Neural progenitor cell (in vitro differentiated cells): ENCODE measurements around the gene SLC26A8. TPM values are rescaled to one million over a fixed set of nuclear protein-coding genes. Genes with fewer than 3 reads are reported as not detected.

Source experiments
- DNase-seq: peaks from one replicate; pipeline ENCODE4 v3.0.0-alpha.2; 2016; ENCODE audit warnings: low spot score
- H2AFZ ChIP-seq: fragments of 200-600 bp; sonication (generic); replicated peaks from 2 replicates; pipeline ENCODE4 v1.6.1; 2016; ENCODE audit warnings: antibody characterized with exemption
- H3F3A ChIP-seq: fragments of 200-600 bp; sonication (generic); 2 replicates; pipeline ENCODE4 v1.6.1; 2016; ENCODE audit warnings: antibody characterized with exemption, low read depth
- H3K27ac ChIP-seq: fragments of 200-600 bp; sonication (generic); 2 replicates; pipeline ENCODE4 v1.5.1; 2016; ENCODE audit warnings: mild to moderate bottlenecking
- H3K27me3 ChIP-seq: fragments of 200-600 bp; sonication (generic); 2 replicates; pipeline ENCODE4 v1.6.1; 2016; ENCODE audit warnings: mild to moderate bottlenecking, moderate library complexity
- H3K36me3 ChIP-seq: fragments of 200-600 bp; sonication (generic); 2 replicates; pipeline ENCODE4 v1.5.1; 2016
- H3K4me1 ChIP-seq: fragments of 200-600 bp; sonication (generic); 2 replicates; pipeline ENCODE4 v1.6.1; 2016; ENCODE audit warnings: mixed run types
- H3K4me2 ChIP-seq: fragments of 200-600 bp; sonication (generic); 2 replicates; pipeline ENCODE4 v1.6.1; 2016
- H3K4me3 ChIP-seq: fragments of 200-600 bp; sonication (generic); 2 replicates; pipeline ENCODE4 v1.5.1; 2016
- H3K79me2 ChIP-seq: fragments of 200-600 bp; sonication (generic); 2 replicates; pipeline ENCODE4 v1.6.1; 2016; ENCODE audit warnings: low read depth
- H3K9ac ChIP-seq: fragments of 200-600 bp; sonication (generic); 2 replicates; pipeline ENCODE4 v1.6.1; 2016
- H3K9me3 ChIP-seq: fragments of 200-600 bp; sonication (generic); 2 replicates; pipeline ENCODE4 v1.5.1; 2016; ENCODE audit warnings: low read depth
- H4K20me1 ChIP-seq: fragments of 200-600 bp; sonication (generic); 2 replicates; pipeline ENCODE4 v1.6.1; 2016; ENCODE audit warnings: low read depth
- H3K27ac Mint-ChIP-seq: 3 replicates; pipeline ENCODE4 v1.8.0; 2021; ENCODE audit warnings: mixed read lengths
- H3K27me3 Mint-ChIP-seq: 2 replicates; pipeline ENCODE4 v1.8.0; 2022; ENCODE audit warnings: low read depth, mild to moderate bottlenecking, inconsistent platforms, moderate library complexity, mixed read lengths; ENCODE audit not compliant: insufficient read depth
- H3K36me3 Mint-ChIP-seq: 3 replicates; pipeline ENCODE4 v1.8.0; 2021; ENCODE audit warnings: mixed read lengths
- H3K4me1 Mint-ChIP-seq: 3 replicates; pipeline ENCODE4 v1.8.0; 2021; ENCODE audit warnings: mixed read lengths
- H3K4me3 Mint-ChIP-seq: 3 replicates; pipeline ENCODE4 v1.8.0; 2021; ENCODE audit warnings: mild to moderate bottlenecking, moderate library complexity, mixed read lengths
- H3K9me3 Mint-ChIP-seq: 3 replicates; pipeline ENCODE4 v1.8.0; 2020; ENCODE audit warnings: mixed read lengths
- EZH2 ChIP-seq: fragments of 200-600 bp; sonication (generic); IDR thresholded peaks from 2 replicates; pipeline ENCODE4 v1.6.1; 2017; ENCODE audit warnings: antibody characterized with exemption, mild to moderate bottlenecking, moderate library complexity
- EZH2phosphoT487 ChIP-seq: fragments of 200-600 bp; sonication (generic); IDR thresholded peaks from 2 replicates; pipeline ENCODE4 v1.6.1; 2017; ENCODE audit warnings: antibody characterized with exemption
- total RNA-seq: library from RNA; depleted of rRNA; stranded (reverse); fragments of >200 nt; gene quantifications from 2 replicates; pipeline ENCODE4 v1.2.3, GENCODE V29; 2015; ENCODE audit warnings: low replicate concordance
- TF ChIP-seq, protein P1 (sequence below): fragments of 200-600 bp; sonication (generic); IDR thresholded peaks from 2 replicates; pipeline ENCODE4 v1.5.1; 2017; ENCODE audit warnings: antibody characterized with exemption, mild to moderate bottlenecking

The SLC26A8 gene
- total RNA-seq, 1 donor from 2014 or later, result 0.13 TPM

DNA sequence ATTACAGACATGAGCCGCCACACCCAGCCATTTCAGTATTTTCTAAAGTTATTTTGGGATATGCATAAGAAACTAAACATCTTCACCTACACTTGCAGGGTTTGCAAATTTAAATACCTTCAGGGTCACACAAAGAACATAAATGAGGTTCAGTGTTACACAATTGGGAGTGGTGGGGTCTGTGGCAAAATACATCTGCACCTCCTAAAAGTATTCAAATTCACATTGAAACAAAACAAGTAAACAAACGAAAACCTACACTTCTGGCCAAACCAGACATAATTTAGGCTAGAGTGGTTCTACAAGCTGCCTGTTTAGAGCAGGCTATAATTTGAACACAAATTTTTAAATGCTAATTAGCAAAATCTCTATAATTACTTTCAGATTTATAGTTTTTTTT lies 37.8 kb upstream of the SLC26A8 start:
- Histone ChIP-seq H4K20me1 (peaks cover 46% of the 10 kb centered on the region), H3K9ac (no peak overlapping the region), H3F3A (peaks cover 4% of the 10 kb centered on the region), H3K4me1 (peaks cover 14% of the 10 kb centered on the region), H3K79me2 (peaks cover 37% of the 10 kb centered on the region), H3K36me3 (no peaks in the 10 kb centered on the region), H3K9me3 (no peaks in the 10 kb centered on the region), H2AFZ (no peak overlapping the region), H3K4me3 (no peak overlapping the region), H3K27me3 (no peaks in the 10 kb centered on the region), H3K27ac (no peak overlapping the region), H3K4me2 (no peak overlapping the region)
- TF ChIP-seq EZH2 (no peak), EZH2phosphoT487 (no peak)
- TF ChIP-seq, protein P1, sequence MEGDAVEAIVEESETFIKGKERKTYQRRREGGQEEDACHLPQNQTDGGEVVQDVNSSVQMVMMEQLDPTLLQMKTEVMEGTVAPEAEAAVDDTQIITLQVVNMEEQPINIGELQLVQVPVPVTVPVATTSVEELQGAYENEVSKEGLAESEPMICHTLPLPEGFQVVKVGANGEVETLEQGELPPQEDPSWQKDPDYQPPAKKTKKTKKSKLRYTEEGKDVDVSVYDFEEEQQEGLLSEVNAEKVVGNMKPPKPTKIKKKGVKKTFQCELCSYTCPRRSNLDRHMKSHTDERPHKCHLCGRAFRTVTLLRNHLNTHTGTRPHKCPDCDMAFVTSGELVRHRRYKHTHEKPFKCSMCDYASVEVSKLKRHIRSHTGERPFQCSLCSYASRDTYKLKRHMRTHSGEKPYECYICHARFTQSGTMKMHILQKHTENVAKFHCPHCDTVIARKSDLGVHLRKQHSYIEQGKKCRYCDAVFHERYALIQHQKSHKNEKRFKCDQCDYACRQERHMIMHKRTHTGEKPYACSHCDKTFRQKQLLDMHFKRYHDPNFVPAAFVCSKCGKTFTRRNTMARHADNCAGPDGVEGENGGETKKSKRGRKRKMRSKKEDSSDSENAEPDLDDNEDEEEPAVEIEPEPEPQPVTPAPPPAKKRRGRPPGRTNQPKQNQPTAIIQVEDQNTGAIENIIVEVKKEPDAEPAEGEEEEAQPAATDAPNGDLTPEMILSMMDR, result no peak
- no peak for DNase-seq
- peaks cover 12% of the 10 kb centered on the region for H3K4me1 Mint-ChIP-seq
- H3K4me3 Mint-ChIP-seq, result no peak overlapping the region
- peaks cover 15% of the 10 kb centered on the region for H3K36me3 Mint-ChIP-seq
- H3K9me3 Mint-ChIP-seq, result no peaks in the 10 kb centered on the region
- H3K27me3 Mint-ChIP-seq, result no peaks in the 10 kb centered on the region
- H3K27ac Mint-ChIP-seq, result no peak overlapping the region

DNA sequence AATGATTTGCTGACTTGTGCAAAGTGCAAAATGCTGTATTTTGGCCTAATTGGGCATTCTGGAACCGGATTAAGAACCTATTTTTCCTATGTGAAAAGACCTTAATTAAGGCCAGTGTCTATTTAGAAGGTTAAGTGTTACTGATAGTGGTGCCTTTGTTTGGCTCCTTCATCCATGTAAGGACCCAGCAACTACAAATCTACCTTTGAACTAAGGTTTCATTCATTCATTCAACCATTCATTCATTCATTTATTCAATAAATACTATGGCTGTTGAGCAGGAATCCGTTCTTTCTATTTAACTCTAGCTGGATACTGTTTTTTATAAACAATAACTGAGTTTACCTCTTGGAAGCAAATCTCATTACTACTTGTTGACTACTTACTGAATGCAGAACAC lies 36.8 kb upstream of the SLC26A8 start:
- no peak overlapping the region for H3K4me2 ChIP-seq
- no peak overlapping the region for H3K9ac ChIP-seq
- Mint-ChIP-seq H3K4me3 (no peak overlapping the region), H3K9me3 (no peaks in the 10 kb centered on the region), H3K27ac (no peak overlapping the region), H3K4me1 (peaks cover 12% of the 10 kb centered on the region), H3K27me3 (no peaks in the 10 kb centered on the region), H3K36me3 (peaks cover 17% of the 10 kb centered on the region)
- H3K4me1 ChIP-seq, result peaks cover 14% of the 10 kb centered on the region
- no peaks in the 10 kb centered on the region for H3K9me3 ChIP-seq
- no peaks in the 10 kb centered on the region for H3K27me3 ChIP-seq
- H3K4me3 ChIP-seq, result no peak overlapping the region
- H4K20me1 ChIP-seq, result peaks cover 39% of the 10 kb centered on the region
- H3K79me2 ChIP-seq, result peaks cover 42% of the 10 kb centered on the region
- no peak overlapping the region for H3K27ac ChIP-seq
- H3F3A ChIP-seq, result peaks cover 4% of the 10 kb centered on the region
- TF ChIP-seq EZH2phosphoT487 (no peak), EZH2 (no peak)
- TF ChIP-seq, protein P1, result no peak
- DNase-seq, result no peak
- no peak overlapping the region for H2AFZ ChIP-seq
- no peaks in the 10 kb centered on the region for H3K36me3 ChIP-seq

DNA sequence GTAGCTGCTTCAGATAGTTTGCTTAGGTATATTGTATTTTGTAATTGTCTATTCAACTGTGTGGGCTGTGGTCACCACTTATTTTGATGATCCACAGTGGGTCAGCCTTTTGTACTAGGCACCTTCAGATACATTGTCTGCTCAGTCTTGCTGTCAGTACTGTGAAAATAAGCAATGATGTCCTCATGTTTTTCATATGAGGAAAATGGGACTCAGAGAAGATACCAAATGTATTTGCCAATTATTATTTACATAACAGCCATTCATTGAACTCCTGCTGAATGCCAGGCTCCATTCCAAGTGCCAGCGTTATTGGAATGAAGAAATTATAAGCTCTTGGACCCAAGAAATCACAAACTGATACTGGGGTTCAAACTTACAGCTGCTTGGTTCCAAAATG lies 31.7 kb upstream of the SLC26A8 start:
- H3F3A ChIP-seq, result peaks cover 4% of the 10 kb centered on the region
- peaks cover 5% of the 10 kb centered on the region for H3K4me1 ChIP-seq
- DNase-seq, result no peak
- H3K9me3 Mint-ChIP-seq, result no peaks in the 10 kb centered on the region
- no peak overlapping the region for H3K27ac ChIP-seq
- H3K9me3 ChIP-seq, result no peaks in the 10 kb centered on the region
- H3K36me3 Mint-ChIP-seq, result peaks cover 11% of the 10 kb centered on the region
- H4K20me1 ChIP-seq, result peaks cover 49% of the 10 kb centered on the region
- H3K4me3 ChIP-seq, result no peak overlapping the region
- no peaks in the 10 kb centered on the region for H3K36me3 ChIP-seq
- TF ChIP-seq EZH2phosphoT487 (no peak), EZH2 (no peak)
- TF ChIP-seq, protein P1, result no peak
- H3K9ac ChIP-seq, result no peak overlapping the region
- H3K4me2 ChIP-seq, result no peak overlapping the region
- peaks cover 40% of the 10 kb centered on the region for H3K79me2 ChIP-seq
- no peaks in the 10 kb centered on the region for H3K27me3 ChIP-seq
- no peak overlapping the region for H3K4me3 Mint-ChIP-seq
- H2AFZ ChIP-seq, result no peak overlapping the region
- no peak overlapping the region for H3K27ac Mint-ChIP-seq
- H3K4me1 Mint-ChIP-seq, result peaks cover 8% of the 10 kb centered on the region
- no peaks in the 10 kb centered on the region for H3K27me3 Mint-ChIP-seq

DNA sequence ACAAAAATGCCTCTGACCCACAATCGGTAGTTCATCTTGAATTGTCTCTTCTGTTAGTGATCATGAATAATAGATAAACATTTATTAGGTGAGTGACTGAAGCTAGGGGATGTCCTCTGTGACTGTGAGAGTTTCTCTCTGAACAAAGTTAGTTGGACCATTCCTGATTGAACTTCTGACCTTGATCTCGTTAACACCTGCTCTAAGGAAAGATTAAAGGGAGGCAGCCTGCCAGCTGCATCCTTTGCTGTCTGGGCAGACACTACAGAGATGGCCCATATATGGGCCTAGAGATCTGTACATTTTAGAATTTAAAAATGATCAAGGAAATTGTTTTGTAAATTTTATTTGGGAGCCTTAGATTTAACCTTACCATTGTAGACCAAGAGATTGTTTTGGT lies 30.5 kb upstream of the SLC26A8 start:
- H3K36me3 ChIP-seq, result no peaks in the 10 kb centered on the region
- H3K27me3 ChIP-seq, result no peaks in the 10 kb centered on the region
- H3K79me2 ChIP-seq, result peaks cover 49% of the 10 kb centered on the region
- Mint-ChIP-seq H3K27me3 (no peaks in the 10 kb centered on the region), H3K36me3 (peaks cover 8% of the 10 kb centered on the region), H3K27ac (no peak overlapping the region), H3K4me1 (peaks cover 8% of the 10 kb centered on the region), H3K9me3 (no peaks in the 10 kb centered on the region), H3K4me3 (no peak overlapping the region)
- H3K27ac ChIP-seq, result no peak overlapping the region
- no peak overlapping the region for H3K9ac ChIP-seq
- no peaks in the 10 kb centered on the region for H3F3A ChIP-seq
- no peaks in the 10 kb centered on the region for H3K9me3 ChIP-seq
- no peak overlapping the region for H2AFZ ChIP-seq
- no peak overlapping the region for H3K4me2 ChIP-seq
- peaks cover 51% of the 10 kb centered on the region for H4K20me1 ChIP-seq
- H3K4me3 ChIP-seq, result no peak overlapping the region
- TF ChIP-seq EZH2phosphoT487 (no peak), EZH2 (no peak)
- TF ChIP-seq, protein P1, result no peak
- DNase-seq, result no peak
- no peaks in the 10 kb centered on the region for H3K4me1 ChIP-seq
